ENCODE results near the gene GHRL.

GRCh38 chr3:10335871-10336622, 43.3 kb upstream of the GHRL start:
- TF ChIP-seq POLR2AphosphoS5 (IDR thresholded peaks at IDR 0.05; ENCODE audit: low read depth, low read length) (no peak), POLR2A (IDR thresholded peaks at IDR 0.05; ENCODE audit: low read depth, low read length) (no peak)
